Activated CD4-positive, alpha-beta T cell treated with anti-CD3 and anti-CD28 coated beads, Interleukin-2, amount 50 U/mL, for 4 hours (primary cell): ENCODE measurements around the gene SERPINB13.

ENCODE experiments used
- DNase-seq, 2 experiments: peaks; one replicate each; pipeline ENCODE4 v3.0.0-alpha.2; 2020

Gene SERPINB13

GRCh38 chr18:63586966-63587365 is at the start of gene SERPINB13:
Gene SERPINB13 (plus strand): TSS chr18:63587343. CDS start chr18:63588668, 1,325 bp downstream.
- no peak for DNase-seq

GRCh38 chr18:63539904-63540510 is 47.1 kb upstream of the SERPINB13 start:
- no peak for DNase-seq

- no peak for DNase-seq
These were observed 45.1 kb upstream of the SERPINB13 start, which contains the start of gene SERPINB12 for GRCh38 chr18:63542069-63542468. Gene SERPINB12 (plus strand): TSS chr18:63542369. CDS start chr18:63556160, 13,791 bp downstream.

DNA sequence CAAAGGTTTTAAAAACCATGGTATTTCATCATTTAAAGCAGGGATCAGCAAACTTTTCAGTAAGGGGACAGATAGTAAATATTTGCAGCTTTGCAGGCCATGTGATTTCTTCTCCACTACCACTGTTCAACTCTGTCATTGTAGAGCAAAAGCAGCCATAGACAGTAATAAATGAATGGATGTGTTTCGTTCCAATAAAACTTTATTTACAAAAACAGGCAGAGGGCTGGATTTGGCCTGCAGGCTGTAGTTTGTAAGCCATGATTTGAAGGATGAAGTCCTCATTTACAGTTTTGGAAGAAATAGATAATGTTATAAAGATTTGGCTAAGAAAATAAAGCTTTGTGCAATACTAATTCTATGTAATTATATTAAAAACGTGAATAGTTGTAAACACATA is 43.1 kb upstream of the SERPINB13 start:
- no peak for DNase-seq

DNA sequence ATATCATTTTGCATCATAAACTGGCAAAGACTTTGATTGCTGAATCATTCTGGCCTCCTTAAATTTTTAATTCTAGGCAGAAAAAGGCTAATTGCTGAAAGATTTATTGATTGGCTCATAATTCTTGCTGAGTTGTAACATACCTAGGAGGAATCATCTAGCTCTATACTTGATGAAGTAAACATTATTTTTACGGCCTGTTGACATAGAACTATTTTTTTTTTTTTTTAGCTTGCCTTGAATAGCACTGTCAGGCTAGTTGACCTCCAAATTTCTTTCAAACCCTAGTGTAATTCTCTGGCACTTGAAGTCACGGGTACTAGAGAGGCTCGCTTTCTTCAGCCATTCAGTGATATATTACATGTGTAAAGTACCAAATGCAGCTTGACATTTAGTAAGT is 42.1 kb upstream of the SERPINB13 start:
- no peak for DNase-seq

DNA sequence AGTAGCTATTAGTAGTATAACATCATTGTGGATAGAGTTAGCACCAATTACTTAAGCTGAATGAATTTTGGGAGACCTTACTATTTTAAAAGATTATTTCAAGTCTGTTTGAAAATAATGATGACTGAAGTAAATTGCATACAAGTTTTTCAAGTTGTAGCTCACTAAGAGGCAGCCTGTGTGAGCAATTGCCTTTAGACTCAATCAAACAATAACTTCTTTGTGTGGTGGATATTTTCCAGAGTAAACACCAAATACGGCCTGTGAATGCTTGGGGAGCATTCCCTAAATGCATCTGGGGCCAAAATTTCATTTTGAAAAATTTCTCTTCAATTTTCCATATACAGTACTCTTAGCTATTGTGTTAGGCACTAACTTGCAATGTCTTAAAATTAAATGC is 37.1 kb upstream of the SERPINB13 start:
- DNase-seq = no peak

- DNase-seq = no peak
These were observed 35.4 kb upstream of the SERPINB13 start for GRCh38 chr18:63551769-63552168.

DNA sequence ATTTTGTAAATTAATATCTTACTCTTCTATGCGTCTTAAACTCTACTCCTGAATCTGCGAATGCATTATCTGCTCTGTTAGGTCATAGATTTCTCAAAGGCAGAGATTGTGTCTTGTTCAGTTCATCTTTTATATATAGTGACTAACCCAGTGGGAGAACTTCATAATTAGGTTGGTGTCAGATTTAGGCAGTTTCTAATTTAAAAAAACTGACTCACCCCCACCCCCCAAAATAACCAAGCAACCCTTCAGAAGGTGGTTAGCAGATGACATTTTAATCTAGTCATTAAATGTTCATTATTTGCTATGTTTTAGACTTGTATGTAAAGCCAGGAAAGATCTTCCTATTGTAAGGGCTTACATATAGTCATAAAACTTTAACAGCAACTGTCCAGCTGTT is 34.6 kb upstream of the SERPINB13 start:
- DNase-seq = no peak

GRCh38 chr18:63553081-63553480 is 34.1 kb upstream of the SERPINB13 start:
- no peak for DNase-seq

- DNase-seq = no peak
These were observed 27.3 kb upstream of the SERPINB13 start for GRCh38 chr18:63559567-63560491.

GRCh38 chr18:63562284-63562683 is 24.9 kb upstream of the SERPINB13 start:
- no peak for DNase-seq

GRCh38 chr18:63564021-63564420 is 23.1 kb upstream of the SERPINB13 start:
- DNase-seq = no peak

DNA sequence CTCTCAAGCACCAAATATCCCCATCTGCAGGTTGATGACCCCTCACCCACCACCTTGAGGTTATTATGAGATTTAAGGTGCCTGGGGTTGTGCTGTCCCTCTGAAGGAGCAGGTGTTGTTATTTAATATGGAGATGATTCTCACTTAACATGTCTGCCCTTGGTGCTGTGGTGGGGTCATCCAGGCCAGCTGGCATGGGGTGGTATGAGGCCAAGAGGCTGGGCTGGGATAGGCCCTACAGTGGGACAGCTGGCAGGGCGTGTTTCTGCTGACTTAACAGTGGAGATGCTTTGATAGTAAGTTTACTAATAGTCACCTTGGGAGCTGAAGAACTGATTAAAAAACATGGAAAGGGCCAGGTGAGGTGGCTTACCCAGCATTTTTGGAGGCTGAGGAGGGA is 22.6 kb upstream of the SERPINB13 start:
- no peak for DNase-seq

DNA sequence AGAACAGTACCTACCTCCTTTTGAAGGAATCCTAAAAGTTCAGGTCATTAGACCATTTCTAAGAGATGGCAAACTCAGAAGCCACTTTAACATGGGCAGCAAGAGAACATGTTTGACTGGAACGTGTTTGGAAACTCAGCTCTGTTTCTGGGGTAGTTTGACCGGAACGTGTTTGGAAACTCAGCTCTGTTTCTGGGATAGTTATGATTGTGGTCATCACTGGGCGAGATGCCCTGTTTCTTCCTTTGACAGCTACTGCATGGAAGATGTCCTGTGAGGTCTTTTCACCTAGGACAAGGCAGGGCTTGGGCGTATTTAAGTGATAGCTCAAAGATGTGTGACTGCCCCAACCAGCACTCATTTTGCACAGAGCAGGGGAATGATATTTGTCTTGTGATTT is 19.9 kb upstream of the SERPINB13 start:
- DNase-seq = no peak

GRCh38 chr18:63567825-63568224 is 19.3 kb upstream of the SERPINB13 start:
- no peak for DNase-seq

DNA sequence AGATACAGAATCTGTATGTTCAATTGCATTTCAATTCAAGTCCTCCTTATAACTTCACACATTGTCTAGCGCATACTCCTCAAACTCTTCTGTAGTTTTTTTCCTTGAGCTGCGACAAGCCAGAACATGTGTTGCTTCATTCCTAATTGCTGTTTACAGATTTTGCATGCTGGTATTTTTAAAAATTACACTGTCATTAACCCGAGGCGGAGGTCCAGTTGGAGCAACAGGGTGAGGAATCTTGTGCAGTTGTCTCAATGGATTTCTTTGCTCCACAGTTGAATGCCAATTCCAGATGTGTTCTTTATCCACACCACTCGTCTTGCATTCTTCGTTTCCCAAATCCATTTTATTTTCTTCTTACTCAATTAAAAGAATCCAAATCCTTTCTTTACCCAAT is 16.4 kb upstream of the SERPINB13 start:
- DNase-seq = no peak

DNA sequence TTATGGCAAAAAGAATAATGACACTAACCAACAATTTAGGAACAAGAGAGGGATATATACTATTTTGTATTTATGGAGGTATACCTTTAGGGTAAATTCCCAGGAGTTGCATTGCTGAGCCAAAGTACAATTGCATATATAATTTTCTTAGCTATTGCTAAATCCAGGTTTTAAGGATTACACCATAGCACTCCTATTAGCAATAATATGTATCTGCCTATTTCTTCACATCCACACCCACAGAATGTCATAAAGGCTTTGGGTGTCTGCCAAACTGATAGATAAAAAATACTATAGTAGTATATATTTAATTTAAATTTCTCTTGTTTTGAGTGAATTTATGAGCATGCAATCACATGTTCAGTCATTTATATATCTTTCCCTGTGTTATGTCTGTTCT is 11.5 kb upstream of the SERPINB13 start:
- DNase-seq = no peak

DNA sequence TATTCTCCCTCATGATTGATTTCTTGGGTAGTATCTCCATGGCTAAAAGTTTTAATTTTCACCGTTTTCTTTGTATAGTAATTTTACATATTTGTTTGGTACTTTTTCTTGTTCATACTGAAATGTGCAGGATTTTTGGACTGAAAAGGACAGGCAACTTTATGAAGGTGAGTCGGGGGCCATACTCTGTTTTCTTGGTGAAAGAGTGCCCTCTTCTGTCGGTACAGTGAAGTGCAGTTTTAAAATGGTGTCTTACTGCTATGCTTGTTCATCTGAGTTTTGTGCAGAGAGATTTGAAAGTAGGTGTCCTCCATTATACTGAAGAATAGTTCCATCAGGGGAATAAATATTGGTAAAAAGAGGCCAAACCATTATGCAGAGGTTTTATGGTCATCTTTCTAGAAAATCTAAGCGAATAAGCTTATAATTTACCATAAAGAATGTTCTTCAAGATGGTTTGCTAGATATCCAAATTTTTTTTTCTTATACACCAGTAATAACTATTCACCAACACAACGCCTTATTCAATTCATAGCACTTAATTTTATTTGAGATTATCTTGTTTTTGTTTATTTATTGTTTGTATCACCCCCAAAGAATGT is 8.7 kb upstream of the SERPINB13 start:
- DNase-seq = no peak

GRCh38 chr18:63579616-63580015 is 7.5 kb upstream of the SERPINB13 start:
- DNase-seq = no peak

- no peak for DNase-seq
These were observed 1.2 kb upstream of the SERPINB13 start for GRCh38 chr18:63585988-63586387.

DNA sequence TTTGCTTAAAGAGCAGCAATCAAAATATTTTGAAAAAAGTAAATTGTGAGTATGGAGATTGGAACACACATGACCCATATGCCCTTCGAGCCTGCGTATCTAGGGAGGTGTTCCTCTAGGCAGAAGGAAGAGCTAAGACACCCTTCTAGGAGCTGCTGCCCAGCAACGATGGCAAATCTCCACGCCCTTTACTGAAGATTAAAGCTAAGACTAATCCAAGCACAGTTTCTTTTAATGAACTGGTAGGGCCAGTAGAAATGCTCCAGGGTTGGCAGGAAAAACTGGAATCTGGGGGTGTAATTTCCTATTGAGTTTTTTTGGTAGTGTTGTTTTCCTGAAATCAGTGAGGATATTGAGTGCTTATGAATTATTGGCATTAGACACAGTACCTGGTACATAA is 712 bp upstream of the SERPINB13 start:
- DNase-seq = no peak

DNA sequence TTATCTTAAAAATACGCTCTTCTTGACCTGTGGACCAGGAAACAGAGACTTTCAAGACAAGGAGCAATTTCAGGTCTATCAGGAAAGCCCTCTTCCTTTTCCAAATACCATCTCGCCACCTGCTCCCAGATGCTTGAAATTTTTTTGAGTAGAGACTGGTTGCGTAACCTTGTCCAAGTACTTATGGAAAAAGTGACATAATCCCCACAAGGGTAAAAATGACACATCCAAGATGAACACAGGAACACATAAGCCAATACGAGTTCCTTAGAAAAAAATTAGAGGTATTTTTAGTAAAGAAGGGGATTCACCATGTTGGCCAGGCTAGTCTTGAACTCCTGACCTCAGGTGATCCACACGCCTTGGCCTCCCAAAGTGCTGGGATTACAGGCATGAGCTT is 1.8 kb downstream of the SERPINB13 start:
- DNase-seq = no peak

GRCh38 chr18:63590373-63590772 is 3.2 kb downstream of the SERPINB13 start:
- DNase-seq = no peak
